ENCODE results near the gene CSMD2.

The CSMD2 gene

DNA sequence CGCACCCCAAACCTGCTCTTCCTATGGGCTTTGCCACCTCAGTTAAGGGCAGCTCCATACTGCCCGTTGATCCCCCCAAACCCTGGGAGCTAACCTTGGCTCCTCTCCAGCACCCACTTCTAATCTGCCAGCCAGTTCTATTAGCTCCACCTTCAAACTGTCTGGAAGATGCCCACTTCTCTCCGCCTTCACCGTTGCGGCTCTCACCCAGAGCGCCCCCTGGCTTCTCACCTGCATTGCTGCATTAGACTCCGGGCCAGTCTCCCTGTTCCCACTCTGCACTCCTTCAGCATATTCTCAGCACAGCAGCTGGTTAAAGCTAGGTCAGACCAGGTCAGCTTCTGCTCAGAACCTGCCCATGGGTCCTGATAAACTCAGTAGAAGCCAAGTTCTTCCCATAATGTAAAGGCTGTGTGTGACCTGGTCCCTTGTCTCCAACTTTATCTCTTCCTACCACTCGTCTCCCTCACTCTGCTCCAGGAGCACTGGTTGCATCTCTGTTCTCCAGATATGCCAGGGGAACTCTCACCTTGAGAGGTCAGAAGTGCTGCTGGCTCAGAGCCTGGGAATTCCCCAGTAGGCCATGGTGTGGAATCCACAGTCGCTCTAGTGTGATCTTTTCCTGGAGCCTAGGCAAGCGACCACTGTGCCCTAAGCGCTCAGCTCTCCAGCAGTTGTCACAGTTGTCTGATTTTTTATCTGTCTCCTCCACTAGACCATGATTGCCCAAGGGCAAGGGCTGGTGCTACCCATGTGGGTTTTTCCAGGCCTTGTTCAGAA, 150.9 kb downstream of the CSMD2 start:
- no peak for ATAC-seq
- TF ChIP-seq ISL1 (CRISPR knock-in tag; IDR thresholded peaks at IDR 0.05): no peak
- no peak for TF ChIP-seq OSR1 (CRISPR knock-in tag; IDR thresholded peaks at IDR 0.05)
- TF ChIP-seq, protein P1, sequence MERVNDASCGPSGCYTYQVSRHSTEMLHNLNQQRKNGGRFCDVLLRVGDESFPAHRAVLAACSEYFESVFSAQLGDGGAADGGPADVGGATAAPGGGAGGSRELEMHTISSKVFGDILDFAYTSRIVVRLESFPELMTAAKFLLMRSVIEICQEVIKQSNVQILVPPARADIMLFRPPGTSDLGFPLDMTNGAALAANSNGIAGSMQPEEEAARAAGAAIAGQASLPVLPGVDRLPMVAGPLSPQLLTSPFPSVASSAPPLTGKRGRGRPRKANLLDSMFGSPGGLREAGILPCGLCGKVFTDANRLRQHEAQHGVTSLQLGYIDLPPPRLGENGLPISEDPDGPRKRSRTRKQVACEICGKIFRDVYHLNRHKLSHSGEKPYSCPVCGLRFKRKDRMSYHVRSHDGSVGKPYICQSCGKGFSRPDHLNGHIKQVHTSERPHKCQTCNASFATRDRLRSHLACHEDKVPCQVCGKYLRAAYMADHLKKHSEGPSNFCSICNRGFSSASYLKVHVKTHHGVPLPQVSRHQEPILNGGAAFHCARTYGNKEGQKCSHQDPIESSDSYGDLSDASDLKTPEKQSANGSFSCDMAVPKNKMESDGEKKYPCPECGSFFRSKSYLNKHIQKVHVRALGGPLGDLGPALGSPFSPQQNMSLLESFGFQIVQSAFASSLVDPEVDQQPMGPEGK (CRISPR knock-in tag; IDR thresholded peaks at IDR 0.05; ENCODE audit: borderline replicate concordance): no peak
- TF ChIP-seq ZNF8 (CRISPR knock-in tag; IDR thresholded peaks at IDR 0.05): no peak

DNA sequence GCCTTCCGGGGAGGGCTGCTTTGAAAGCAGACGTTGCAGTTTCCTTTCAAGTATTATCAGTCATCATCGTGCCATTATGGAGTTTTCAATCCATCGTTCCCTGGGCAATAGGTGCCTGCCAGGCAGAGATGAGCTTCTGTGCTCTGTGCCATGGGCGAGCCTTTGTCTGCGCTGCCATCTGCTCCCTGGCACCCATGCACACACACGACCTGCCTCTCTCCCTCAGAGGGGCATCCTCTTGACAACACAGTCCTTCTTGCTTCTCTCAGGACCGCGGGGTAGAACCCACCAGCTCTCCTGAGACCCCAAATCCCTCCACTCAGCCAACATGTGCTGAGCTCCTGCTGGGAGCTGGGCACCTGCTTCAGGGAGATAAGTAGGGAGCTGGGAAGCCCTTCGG, 151.9 kb downstream of the CSMD2 start:
- no peak for ATAC-seq
- no peak for TF ChIP-seq TOX (CRISPR knock-in tag; IDR thresholded peaks at IDR 0.05; ENCODE audit: borderline replicate concordance)
- no peak for TF ChIP-seq ZFP3 (CRISPR knock-in tag; IDR thresholded peaks at IDR 0.05)
- no peak for TF ChIP-seq ZNF8 (CRISPR knock-in tag; IDR thresholded peaks at IDR 0.05)
- TF ChIP-seq RARB (CRISPR knock-in tag; IDR thresholded peaks at IDR 0.05): no peak
- TF ChIP-seq, protein P2, sequence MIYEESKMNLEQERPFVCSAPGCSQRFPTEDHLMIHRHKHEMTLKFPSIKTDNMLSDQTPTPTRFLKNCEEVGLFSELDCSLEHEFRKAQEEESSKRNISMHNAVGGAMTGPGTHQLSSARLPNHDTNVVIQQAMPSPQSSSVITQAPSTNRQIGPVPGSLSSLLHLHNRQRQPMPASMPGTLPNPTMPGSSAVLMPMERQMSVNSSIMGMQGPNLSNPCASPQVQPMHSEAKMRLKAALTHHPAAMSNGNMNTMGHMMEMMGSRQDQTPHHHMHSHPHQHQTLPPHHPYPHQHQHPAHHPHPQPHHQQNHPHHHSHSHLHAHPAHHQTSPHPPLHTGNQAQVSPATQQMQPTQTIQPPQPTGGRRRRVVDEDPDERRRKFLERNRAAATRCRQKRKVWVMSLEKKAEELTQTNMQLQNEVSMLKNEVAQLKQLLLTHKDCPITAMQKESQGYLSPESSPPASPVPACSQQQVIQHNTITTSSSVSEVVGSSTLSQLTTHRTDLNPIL (CRISPR knock-in tag; IDR thresholded peaks at IDR 0.05; ENCODE audit: low read depth): no peak
- no peak for TF ChIP-seq BACH2 (CRISPR knock-in tag; IDR thresholded peaks at IDR 0.05; ENCODE audit: borderline replicate concordance)
- TF ChIP-seq, protein P3, sequence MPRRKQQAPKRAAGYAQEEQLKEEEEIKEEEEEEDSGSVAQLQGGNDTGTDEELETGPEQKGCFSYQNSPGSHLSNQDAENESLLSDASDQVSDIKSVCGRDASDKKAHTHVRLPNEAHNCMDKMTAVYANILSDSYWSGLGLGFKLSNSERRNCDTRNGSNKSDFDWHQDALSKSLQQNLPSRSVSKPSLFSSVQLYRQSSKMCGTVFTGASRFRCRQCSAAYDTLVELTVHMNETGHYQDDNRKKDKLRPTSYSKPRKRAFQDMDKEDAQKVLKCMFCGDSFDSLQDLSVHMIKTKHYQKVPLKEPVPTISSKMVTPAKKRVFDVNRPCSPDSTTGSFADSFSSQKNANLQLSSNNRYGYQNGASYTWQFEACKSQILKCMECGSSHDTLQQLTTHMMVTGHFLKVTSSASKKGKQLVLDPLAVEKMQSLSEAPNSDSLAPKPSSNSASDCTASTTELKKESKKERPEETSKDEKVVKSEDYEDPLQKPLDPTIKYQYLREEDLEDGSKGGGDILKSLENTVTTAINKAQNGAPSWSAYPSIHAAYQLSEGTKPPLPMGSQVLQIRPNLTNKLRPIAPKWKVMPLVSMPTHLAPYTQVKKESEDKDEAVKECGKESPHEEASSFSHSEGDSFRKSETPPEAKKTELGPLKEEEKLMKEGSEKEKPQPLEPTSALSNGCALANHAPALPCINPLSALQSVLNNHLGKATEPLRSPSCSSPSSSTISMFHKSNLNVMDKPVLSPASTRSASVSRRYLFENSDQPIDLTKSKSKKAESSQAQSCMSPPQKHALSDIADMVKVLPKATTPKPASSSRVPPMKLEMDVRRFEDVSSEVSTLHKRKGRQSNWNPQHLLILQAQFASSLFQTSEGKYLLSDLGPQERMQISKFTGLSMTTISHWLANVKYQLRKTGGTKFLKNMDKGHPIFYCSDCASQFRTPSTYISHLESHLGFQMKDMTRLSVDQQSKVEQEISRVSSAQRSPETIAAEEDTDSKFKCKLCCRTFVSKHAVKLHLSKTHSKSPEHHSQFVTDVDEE (CRISPR knock-in tag; IDR thresholded peaks at IDR 0.05): no peak
- TF ChIP-seq ZNF565 (CRISPR knock-in tag; conservative IDR thresholded peaks at IDR 0.05; ENCODE audit: low read depth): no peak

DNA sequence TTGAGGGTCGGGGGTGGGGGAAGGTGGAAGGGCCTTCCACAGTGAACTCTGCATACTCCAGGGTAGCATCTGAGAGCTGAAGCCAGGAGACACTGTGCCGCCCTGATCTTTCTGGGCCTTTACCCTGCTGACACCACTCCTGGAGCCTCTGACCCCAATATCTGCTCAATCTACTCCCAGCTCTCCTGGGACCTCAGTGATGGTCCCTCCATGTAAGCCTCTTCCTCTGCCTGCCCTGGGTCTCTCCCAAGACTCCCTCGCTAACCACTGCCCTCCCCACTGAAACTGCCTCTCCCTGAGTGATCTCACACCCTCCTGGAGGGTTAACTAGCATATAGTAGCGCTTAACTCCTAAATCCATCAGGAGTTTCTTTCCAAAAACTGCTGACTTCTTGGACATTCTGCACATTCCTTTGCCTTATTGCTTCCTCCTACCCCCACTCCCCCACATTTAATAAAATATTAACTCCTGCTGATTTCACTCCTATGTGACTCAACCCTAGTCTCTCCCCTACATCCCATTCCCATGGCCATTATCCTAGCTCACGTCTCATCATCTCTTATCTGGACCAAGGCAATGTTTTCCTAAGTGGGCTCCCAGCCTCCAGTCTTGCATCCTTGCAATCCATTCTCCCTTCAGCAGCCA, 155.6 kb downstream of the CSMD2 start:
- TF ChIP-seq OSR1 (CRISPR knock-in tag; IDR thresholded peaks at IDR 0.05) (no peak), CSDC2 (CRISPR knock-in tag; IDR thresholded peaks at IDR 0.05) (no peak), ISL1 (CRISPR knock-in tag; IDR thresholded peaks at IDR 0.05) (no peak), PPARA (CRISPR knock-in tag; IDR thresholded peaks at IDR 0.05; ENCODE audit: borderline replicate concordance) (no peak)
- TF ChIP-seq, protein P3 (CRISPR knock-in tag; IDR thresholded peaks at IDR 0.05): no peak
- ATAC-seq: no peak

DNA sequence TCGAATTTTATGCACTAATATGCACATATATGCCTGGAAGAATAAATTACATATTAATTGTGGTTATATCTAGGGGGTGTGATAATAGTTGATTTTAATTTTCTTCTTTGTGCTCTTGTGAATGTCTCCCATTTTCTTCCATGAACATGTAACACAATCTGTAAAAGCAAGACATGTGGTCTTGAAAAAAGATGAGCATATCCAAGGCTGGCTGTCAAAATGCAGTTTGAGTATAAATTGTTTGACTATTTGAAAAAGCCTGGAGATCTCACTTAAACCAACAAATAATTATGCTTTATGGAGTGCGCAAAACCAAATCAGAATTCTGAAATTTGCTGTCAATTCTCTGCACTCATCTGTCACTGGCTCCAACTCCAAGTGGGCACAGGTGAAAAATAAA, 157.3 kb downstream of the CSMD2 start:
- ATAC-seq: no peak
- TF ChIP-seq, protein P2 (CRISPR knock-in tag; IDR thresholded peaks at IDR 0.05; ENCODE audit: low read depth): no peak
- no peak for TF ChIP-seq OSR1 (CRISPR knock-in tag; IDR thresholded peaks at IDR 0.05)
- no peak for TF ChIP-seq RARB (CRISPR knock-in tag; IDR thresholded peaks at IDR 0.05)
- TF ChIP-seq ZNF8 (CRISPR knock-in tag; IDR thresholded peaks at IDR 0.05): no peak

Data from SK-N-SH treated with all-trans-retinoic acid at 6 μM for 48 hours (cell line).